SK-N-SH treated with all-trans-retinoic acid at 6 μM for 48 hours (cell line): ENCODE measurements around the gene FOSL1.

Experiments used
- ATAC-seq: fragments of 200-7000 bp; cut with Tn5 transposase; 3 replicates; pipeline ENCODE4 v1.9.1; 2020; ENCODE audit warnings: mild to moderate bottlenecking, moderate library complexity
- ARNTL ChIP-seq: fragments of 450-650 bp; formaldehyde crosslinking; IDR thresholded peaks from 2 replicates; pipeline ENCODE4 v1.5.0; 2020; ENCODE audit warnings: low read depth, mild to moderate bottlenecking, moderate library complexity, borderline replicate concordance
- CREB5 ChIP-seq: fragments of 250-450 bp; sonication (Bioruptor Pico); IDR thresholded peaks from 2 replicates; pipeline ENCODE4 v1.5.1; 2020; ENCODE audit warnings: low read depth, mild to moderate bottlenecking, moderate library complexity
- CSDC2 ChIP-seq: fragments of 250-450 bp; sonication (Bioruptor Pico); IDR thresholded peaks from 2 replicates; pipeline ENCODE4 v1.5.0; 2020; ENCODE audit warnings: mild to moderate bottlenecking, moderate library complexity
- CSRNP3 ChIP-seq: fragments of 250-450 bp; sonication (Bioruptor Pico); IDR thresholded peaks from 2 replicates; pipeline ENCODE4 v1.5.1; 2021; ENCODE audit warnings: mild to moderate bottlenecking, moderate library complexity
- ESRRG ChIP-seq: fragments of 250-450 bp; sonication (Bioruptor Pico); IDR thresholded peaks from 2 replicates; pipeline ENCODE4 v1.6.1; 2021; ENCODE audit warnings: mild to moderate bottlenecking
- GLIS3 ChIP-seq: fragments of 250-450 bp; sonication (Bioruptor Pico); IDR thresholded peaks from 2 replicates; pipeline ENCODE4 v1.5.0; 2020; ENCODE audit warnings: mild to moderate bottlenecking, moderate library complexity
- ISL1 ChIP-seq: fragments of 250-450 bp; sonication (Bioruptor Pico); IDR thresholded peaks from 2 replicates; pipeline ENCODE4 v2.1.2; 2022; ENCODE audit warnings: mild to moderate bottlenecking, moderate library complexity
- PATZ1 ChIP-seq: fragments of 250-450 bp; sonication (Bioruptor Pico); IDR thresholded peaks from 2 replicates; pipeline ENCODE4 v1.8.0; 2020; ENCODE audit warnings: mild to moderate bottlenecking, moderate library complexity, borderline replicate concordance
- PPARA ChIP-seq: fragments of 250-450 bp; sonication (Bioruptor Pico); IDR thresholded peaks from 2 replicates; pipeline ENCODE4 v1.5.0; 2020; ENCODE audit warnings: mild to moderate bottlenecking, borderline replicate concordance
- RARB ChIP-seq: fragments of 250-450 bp; sonication (Bioruptor Pico); IDR thresholded peaks from 2 replicates; pipeline ENCODE4 v1.8.0; 2021; ENCODE audit warnings: mild to moderate bottlenecking, moderate library complexity
- SNAI2 ChIP-seq: fragments of 250-450 bp; sonication (Bioruptor Pico); IDR thresholded peaks from 2 replicates; pipeline ENCODE4 v1.5.0; 2020; ENCODE audit warnings: mild to moderate bottlenecking, moderate library complexity
- TCF4 ChIP-seq: fragments of 250-450 bp; sonication (Bioruptor Pico); IDR thresholded peaks from 2 replicates; pipeline ENCODE4 v1.8.0; 2021; ENCODE audit warnings: mild to moderate bottlenecking, moderate library complexity, borderline replicate concordance
- TOX ChIP-seq: fragments of 250-450 bp; sonication (Bioruptor Pico); IDR thresholded peaks from 2 replicates; pipeline ENCODE4 v1.8.0; 2021; ENCODE audit warnings: mild to moderate bottlenecking, moderate library complexity, borderline replicate concordance
- TSHZ2 ChIP-seq: fragments of 250-450 bp; sonication (Bioruptor Pico); IDR thresholded peaks from 2 replicates; pipeline ENCODE4 v1.5.0; 2020; ENCODE audit warnings: mild to moderate bottlenecking, moderate library complexity
- ZC3H10 ChIP-seq: fragments of 250-450 bp; sonication (Bioruptor Pico); IDR thresholded peaks from 2 replicates; pipeline ENCODE4 v1.5.1; 2021; ENCODE audit warnings: mild to moderate bottlenecking, moderate library complexity
- ZFP3 ChIP-seq: fragments of 250-450 bp; sonication (Bioruptor Pico); IDR thresholded peaks from 2 replicates; pipeline ENCODE4 v1.5.0; 2020; ENCODE audit warnings: mild to moderate bottlenecking, moderate library complexity
- ZFP30 ChIP-seq: fragments of 450-650 bp; formaldehyde crosslinking; IDR thresholded peaks from 2 replicates; pipeline ENCODE4 v1.5.0; 2022; ENCODE audit warnings: mild to moderate bottlenecking, moderate library complexity
- ZNF565 ChIP-seq: fragments of 450-650 bp; formaldehyde crosslinking; conservative IDR thresholded peaks from 2 replicates; pipeline ENCODE4 v1.5.0; 2020; ENCODE audit warnings: low read depth, mild to moderate bottlenecking, moderate library complexity
- ZNF70 ChIP-seq: fragments of 450-650 bp; formaldehyde crosslinking; IDR thresholded peaks from 2 replicates; pipeline ENCODE4 v1.5.0; 2020; ENCODE audit warnings: mild to moderate bottlenecking, moderate library complexity
- ZNF8 ChIP-seq: fragments of 450-650 bp; formaldehyde crosslinking; IDR thresholded peaks from 2 replicates; pipeline ENCODE4 v1.5.0; 2020; ENCODE audit warnings: mild to moderate bottlenecking, moderate library complexity

The FOSL1 gene

GRCh38 chr11:65947133-65947532 is 46.9 kb upstream of the FOSL1 start (continued):
- TF ChIP-seq PATZ1 (CRISPR knock-in tag): no peak

GRCh38 chr11:65946655-65947054 is 46.5 kb upstream of the FOSL1 start:
- TF ChIP-seq ISL1 (CRISPR knock-in tag) (no peak), ZNF70 (no peak), PATZ1 (CRISPR knock-in tag) (no peak), ZFP3 (CRISPR knock-in tag) (no peak), TSHZ2 (CRISPR knock-in tag) (no peak), GLIS3 (CRISPR knock-in tag) (no peak), CSRNP3 (CRISPR knock-in tag) (no peak), ESRRG (no peak), RARB (CRISPR knock-in tag) (no peak), ZNF8 (CRISPR knock-in tag) (no peak), TCF4 (CRISPR knock-in tag) (no peak)
- no peak for ATAC-seq

- no peak for TF ChIP-seq ZFP30
- TF ChIP-seq ZNF8 (CRISPR knock-in tag): no peak
- TF ChIP-seq PPARA (CRISPR knock-in tag): no peak
- TF ChIP-seq CSRNP3 (CRISPR knock-in tag): no peak
- TF ChIP-seq SNAI2 (CRISPR knock-in tag): no peak
- no peak for TF ChIP-seq ZNF70
- TF ChIP-seq TOX (CRISPR knock-in tag): no peak
- TF ChIP-seq ZC3H10 (CRISPR knock-in tag): no peak
- no peak for TF ChIP-seq TCF4 (CRISPR knock-in tag)
- TF ChIP-seq CSDC2: no peak
- no peak for TF ChIP-seq PATZ1 (CRISPR knock-in tag)
- TF ChIP-seq CREB5 (CRISPR knock-in tag): no peak
- TF ChIP-seq ARNTL (CRISPR knock-in tag): no peak
- no peak for TF ChIP-seq TSHZ2 (CRISPR knock-in tag)
- no peak for TF ChIP-seq GLIS3 (CRISPR knock-in tag)
- no peak for TF ChIP-seq RARB (CRISPR knock-in tag)
- no peak for TF ChIP-seq ZNF565 (CRISPR knock-in tag)
- ATAC-seq: no peak
Observed at GRCh38 chr11:65945941-65946558, 45.9 kb upstream of the FOSL1 start.
